HUES6 (cell line): ENCODE results near the gene FLNC.

Experiments used
- H3K27ac ChIP-seq: 2 replicates; pipeline ENCODE4 v1.7.0; 2013; ENCODE audit warnings: low read depth, mild to moderate bottlenecking, low read length, inconsistent platforms
- H3K27me3 ChIP-seq: 2 replicates; pipeline ENCODE4 v1.6.1; 2013; ENCODE audit warnings: low read length; ENCODE audit not compliant: control insufficient read depth, insufficient read depth
- H3K36me3 ChIP-seq: 2 replicates; pipeline ENCODE4 v1.6.1; 2013; ENCODE audit warnings: low read length; ENCODE audit not compliant: control insufficient read depth, insufficient read depth
- H3K4me1 ChIP-seq: 2 replicates; pipeline ENCODE4 v1.6.1; 2013; ENCODE audit warnings: low read length; ENCODE audit not compliant: control insufficient read depth, insufficient read depth
- H3K4me3 ChIP-seq: 2 replicates; pipeline ENCODE4 v1.5.1; 2013; ENCODE audit warnings: low read depth, low read length
- H3K9ac ChIP-seq: one replicate; pipeline ENCODE4 v1.6.1; 2013; ENCODE audit warnings: mild to moderate bottlenecking, low read length
- H3K9me3 ChIP-seq: 2 replicates; pipeline ENCODE4 v1.6.1; 2013; ENCODE audit warnings: low read depth, low read length; ENCODE audit not compliant: control insufficient read depth, insufficient read depth

The FLNC gene

DNA sequence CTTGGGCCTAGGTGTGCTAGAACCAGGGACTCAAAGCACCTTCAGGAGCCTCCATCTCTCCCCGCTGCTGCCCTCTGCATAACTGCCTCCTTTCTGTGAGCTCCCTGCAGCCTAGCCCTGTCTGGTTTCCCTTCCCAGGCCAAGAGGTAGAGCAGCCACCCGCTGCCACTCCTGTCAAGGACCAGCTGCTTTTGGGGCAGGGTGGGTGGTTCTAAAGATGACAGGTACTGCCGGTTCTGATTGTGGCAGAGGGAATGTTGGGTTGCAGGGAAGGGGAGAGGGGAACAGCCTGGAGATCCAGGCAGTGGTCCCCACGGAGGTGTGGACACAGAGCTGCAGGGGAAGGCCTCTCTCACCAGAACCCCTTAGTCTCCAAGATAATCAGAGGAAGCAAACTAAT lies 3.7 kb upstream of the FLNC start:
- H3K36me3 ChIP-seq: no peaks in the 10 kb centered on the region
- no peak overlapping the region for H3K27ac ChIP-seq
- no peak overlapping the region for H3K9ac ChIP-seq
- H3K4me1 ChIP-seq: peaks cover 31% of the 10 kb centered on the region
- no peaks in the 10 kb centered on the region for H3K9me3 ChIP-seq
- no peak overlapping the region for H3K4me3 ChIP-seq
- H3K27me3 ChIP-seq: peaks cover 17% of the 10 kb centered on the region

DNA sequence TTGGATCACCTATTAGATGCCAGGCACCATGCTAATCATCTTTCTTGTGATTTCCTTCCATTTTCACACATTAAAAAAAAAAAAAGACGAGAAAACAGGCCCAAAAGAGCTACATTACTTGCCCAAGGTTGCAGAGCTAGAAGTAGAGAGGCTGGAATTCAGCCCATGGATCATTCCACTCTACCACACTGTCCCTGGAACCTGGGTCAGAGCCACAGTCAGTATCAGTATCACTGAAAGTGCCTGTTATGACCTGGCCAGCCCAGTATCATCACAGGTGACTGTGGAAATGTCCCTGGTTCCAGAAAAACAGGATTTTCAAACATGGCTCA lies 3.3 kb upstream of the FLNC start:
- H3K27me3 ChIP-seq: peaks cover 18% of the 10 kb centered on the region
- H3K4me3 ChIP-seq: no peak overlapping the region
- H3K9me3 ChIP-seq: no peaks in the 10 kb centered on the region
- H3K36me3 ChIP-seq: no peaks in the 10 kb centered on the region
- H3K4me1 ChIP-seq: peaks cover 31% of the 10 kb centered on the region
- no peak overlapping the region for H3K27ac ChIP-seq
- H3K9ac ChIP-seq: no peak overlapping the region

GRCh38 chr7:128827248-128827958 lies 2.8 kb upstream of the FLNC start:
- H3K27ac ChIP-seq: no peak overlapping the region; the same call in 1 of the 2 replicates
- peaks cover 18% of the 10 kb centered on the region for H3K27me3 ChIP-seq
- H3K9ac ChIP-seq: peak overlapping the region; percentile 61
- no peak overlapping the region for H3K4me3 ChIP-seq
- peaks cover 31% of the 10 kb centered on the region for H3K4me1 ChIP-seq
- H3K36me3 ChIP-seq: no peaks in the 10 kb centered on the region
- H3K9me3 ChIP-seq: no peaks in the 10 kb centered on the region

DNA sequence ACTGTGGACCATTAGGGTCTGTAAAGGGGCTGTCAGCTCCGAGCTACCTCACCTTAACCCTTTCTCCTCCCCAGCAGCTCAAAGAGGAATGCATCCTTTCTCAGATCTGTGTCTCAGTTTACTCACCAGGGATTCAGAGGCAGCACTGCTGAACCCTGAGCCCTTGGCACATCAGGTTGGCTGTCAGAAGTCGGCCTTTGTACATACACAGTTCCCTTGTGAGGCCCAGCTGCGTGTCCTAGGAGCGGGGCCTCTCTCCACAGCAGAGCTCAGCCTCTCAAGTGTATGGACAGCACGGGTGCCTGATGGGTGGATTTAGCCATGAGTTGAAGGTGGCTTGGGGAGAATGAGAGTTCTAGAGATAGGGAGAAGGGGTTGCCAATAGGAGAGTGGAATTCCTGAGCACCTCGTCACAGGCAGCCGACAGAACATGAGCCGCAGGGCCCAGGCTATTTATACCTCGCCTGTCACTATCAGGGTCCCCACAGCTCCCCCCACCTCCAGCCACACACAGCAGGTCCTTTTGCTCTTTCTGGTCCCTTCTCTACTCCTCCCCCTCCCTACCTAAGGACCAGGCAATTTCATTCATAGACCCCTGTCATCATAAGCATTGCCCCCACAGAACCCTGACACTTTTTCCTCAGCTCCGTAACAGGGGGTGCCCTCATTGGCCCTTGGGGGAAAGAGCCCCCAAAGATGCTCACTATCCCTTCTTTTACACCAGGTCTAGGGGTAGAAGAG lies 2.1 kb upstream of the FLNC start:
- Histone ChIP-seq H3K27ac (peak overlapping the region; percentile 51; the same call in 1 of the 2 replicates), H3K27me3 (peaks cover 18% of the 10 kb centered on the region), H3K36me3 (no peaks in the 10 kb centered on the region), H3K9ac (peak overlapping the region; percentile 61), H3K4me1 (peaks cover 38% of the 10 kb centered on the region), H3K4me3 (no peak overlapping the region), H3K9me3 (no peaks in the 10 kb centered on the region)

GRCh38 chr7:128829391-128830166 lies 627 bp upstream of the FLNC start:
- Histone ChIP-seq H3K4me1 (peaks cover 47% of the 10 kb centered on the region), H3K27ac (no peak overlapping the region), H3K9me3 (no peaks in the 10 kb centered on the region), H3K27me3 (peaks cover 18% of the 10 kb centered on the region), H3K9ac (peak overlapping the region; percentile 65), H3K4me3 (peak overlapping the region; percentile 56), H3K36me3 (peaks cover under 1% of the 10 kb centered on the region; the same call in 1 of the 2 replicates)

DNA sequence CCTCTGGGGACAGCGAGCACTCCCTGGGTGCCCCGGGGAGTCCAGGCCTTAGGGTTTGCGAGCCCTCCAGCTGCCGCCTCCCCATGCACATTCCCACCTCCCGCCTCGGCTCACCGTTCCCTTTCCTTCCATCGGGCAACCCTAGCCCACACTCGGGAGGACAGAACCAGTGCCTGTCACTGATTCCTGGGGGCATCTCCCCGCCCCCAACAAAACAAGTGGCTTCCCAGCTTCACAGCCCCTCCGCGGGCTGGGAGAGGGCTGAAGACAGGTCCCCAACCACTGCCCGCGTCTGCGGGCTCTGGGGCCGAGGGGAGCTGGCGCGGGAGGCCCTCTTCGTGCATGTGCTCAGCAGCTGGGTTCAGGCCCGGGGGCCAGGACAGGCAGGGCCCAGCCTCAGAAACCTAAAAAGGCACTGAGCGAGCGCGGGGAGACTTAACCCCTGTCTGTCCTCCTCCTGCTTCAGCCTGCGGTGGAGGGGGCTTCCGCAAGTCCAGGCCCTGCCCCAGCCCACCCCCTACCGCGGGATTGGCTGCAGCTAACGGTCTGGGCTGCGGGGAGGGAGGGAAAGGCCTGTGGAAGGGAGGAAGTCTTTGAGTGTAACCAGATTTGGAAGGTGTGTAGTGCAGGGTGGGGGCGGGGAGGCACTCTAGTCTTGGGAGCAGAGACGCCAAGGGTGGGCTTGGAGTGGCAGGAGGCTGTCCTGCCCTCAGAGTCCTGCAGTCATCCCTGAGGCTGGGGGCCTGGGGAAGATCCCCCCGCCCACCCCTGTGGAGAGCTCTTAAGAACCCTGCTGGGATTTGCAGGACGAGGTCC lies 1.2 kb downstream of the FLNC start:
- H3K27ac ChIP-seq: peak overlapping the region; percentile 26; the same call in 1 of the 2 replicates
- H3K4me3 ChIP-seq: peak overlapping the region; percentile 76
- peak overlapping the region; percentile 81 for H3K9ac ChIP-seq

DNA sequence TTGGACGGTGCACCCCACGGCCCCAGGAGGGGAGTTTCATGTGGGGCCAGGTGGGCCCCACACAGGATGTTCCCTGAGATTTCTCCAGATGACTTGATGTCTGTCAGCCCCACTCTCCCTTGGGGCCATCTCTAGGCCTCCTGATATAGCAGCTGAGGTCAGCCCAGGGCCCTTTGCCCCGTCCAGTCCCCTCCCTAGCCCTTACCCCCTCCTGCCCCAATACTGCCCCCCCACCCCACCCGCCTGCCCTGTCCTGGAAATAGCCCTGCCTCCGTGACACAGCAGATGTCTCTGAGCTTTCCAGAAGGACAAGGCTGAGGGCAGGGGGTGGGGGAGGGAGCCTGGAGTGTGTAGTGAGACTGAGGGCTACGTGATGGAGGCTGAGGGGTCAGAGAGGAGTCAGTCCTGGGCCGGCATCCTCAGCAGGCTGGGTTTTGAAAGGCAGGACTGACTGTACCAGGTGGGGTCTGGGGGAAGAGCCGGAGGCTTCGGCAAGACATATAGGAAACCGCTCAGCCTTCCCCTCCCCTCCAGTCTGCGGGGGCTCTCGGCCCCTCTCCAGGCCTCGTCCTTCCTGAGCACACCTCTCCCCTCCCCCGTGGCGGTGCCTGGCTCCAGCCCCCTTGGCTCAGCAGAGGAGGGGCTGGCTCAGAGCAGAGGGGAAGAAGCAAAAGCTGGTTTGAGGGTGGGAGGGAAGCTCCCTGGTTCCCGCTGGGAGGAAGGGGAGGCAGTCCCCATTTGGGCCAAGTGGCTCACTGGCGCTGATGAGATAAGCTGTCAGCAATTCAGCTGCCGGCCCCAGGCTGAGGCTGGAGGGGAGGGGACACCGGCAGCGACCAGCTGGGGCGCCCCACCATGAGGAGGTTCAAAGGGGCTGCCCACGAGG lies 2.0 kb downstream of the FLNC start:
- H3K4me1 ChIP-seq: peaks cover 42% of the 10 kb centered on the region

More for the DNA sequence above, 1.2 kb downstream of the FLNC start:
- peaks cover 47% of the 10 kb centered on the region for H3K4me1 ChIP-seq
- peaks cover 18% of the 10 kb centered on the region for H3K27me3 ChIP-seq
- H3K36me3 ChIP-seq: peaks cover 16% of the 10 kb centered on the region; the same call in 1 of the 2 replicates
- H3K9me3 ChIP-seq: no peaks in the 10 kb centered on the region

DNA sequence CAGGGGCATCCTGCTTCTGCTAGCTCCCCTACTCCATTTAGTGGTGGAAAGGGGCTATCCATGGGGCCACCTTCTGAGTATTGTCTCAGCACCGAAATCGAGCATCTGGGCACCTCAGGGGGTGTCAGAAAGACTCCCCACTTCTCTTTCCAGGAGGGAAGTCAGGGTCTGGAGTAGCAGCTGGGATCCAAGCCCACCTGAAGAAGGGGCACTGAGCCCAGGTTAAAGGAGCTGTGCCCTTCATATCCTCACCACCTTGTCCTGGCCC lies 2.6 kb downstream of the FLNC start:
- Histone ChIP-seq H3K27ac (no peak overlapping the region; the same call in 1 of the 2 replicates), H3K9ac (peak overlapping the region; percentile 62), H3K4me3 (peak overlapping the region; percentile 76)

More for the DNA sequence above, 2.0 kb downstream of the FLNC start:
- Histone ChIP-seq H3K27ac (peak overlapping the region; percentile 19; the same call in 1 of the 2 replicates), H3K9me3 (no peaks in the 10 kb centered on the region), H3K9ac (peak overlapping the region; percentile 81), H3K4me3 (peak overlapping the region; percentile 76), H3K36me3 (peaks cover 23% of the 10 kb centered on the region; the same call in 1 of the 2 replicates), H3K27me3 (peaks cover 18% of the 10 kb centered on the region)

DNA sequence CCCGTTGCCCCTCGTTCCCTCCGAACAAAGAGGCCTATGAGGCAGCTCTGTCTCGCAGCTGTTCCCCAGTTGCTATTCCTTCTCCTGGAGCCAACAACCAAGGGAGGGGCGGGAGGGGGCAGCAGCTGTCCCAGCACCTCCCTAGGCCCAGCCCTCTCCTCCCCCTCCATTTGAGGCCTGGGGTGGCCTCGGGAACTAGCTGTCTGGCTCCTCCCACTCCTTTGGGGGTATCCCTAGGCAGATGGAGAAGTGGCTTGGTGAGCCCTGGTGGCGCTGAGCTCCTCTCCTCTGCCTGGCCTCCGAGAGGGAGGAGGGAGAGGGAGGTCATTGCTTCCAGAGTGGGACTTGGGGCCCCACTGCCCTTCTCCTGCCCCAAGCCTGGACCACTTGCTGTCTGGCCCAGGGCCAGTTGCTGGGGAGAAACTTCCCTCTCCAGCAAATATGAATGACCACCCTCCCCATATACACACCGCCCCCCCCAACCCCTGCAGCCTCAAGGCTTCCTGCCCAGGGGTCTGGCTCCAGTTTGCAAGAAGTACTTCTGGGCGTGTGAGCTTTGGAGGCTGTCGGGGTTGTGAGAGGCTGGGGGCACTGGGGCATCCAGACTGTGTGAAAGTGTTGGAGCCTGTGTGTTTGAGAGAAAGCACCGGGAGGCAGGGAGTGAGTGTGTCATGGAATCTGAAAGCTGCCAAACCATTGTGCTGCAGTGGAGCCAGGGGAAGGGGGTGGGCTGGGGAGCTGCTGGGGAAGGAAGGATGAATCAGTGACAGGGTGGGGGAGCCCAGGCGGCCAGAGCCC lies 3.1 kb downstream of the FLNC start:
- Histone ChIP-seq H3K36me3 (peaks cover 34% of the 10 kb centered on the region; the same call in 1 of the 2 replicates), H3K9ac (peak overlapping the region; percentile 62), H3K9me3 (no peaks in the 10 kb centered on the region), H3K4me3 (peak overlapping the region; percentile 76; the same call in 1 of the 2 replicates), H3K27ac (no peak overlapping the region), H3K27me3 (peaks cover 18% of the 10 kb centered on the region), H3K4me1 (peaks cover 31% of the 10 kb centered on the region)

More for the DNA sequence above, 2.6 kb downstream of the FLNC start:
- H3K27me3 ChIP-seq: peaks cover 18% of the 10 kb centered on the region
- H3K4me1 ChIP-seq: peaks cover 36% of the 10 kb centered on the region
- peaks cover 29% of the 10 kb centered on the region; the same call in 1 of the 2 replicates for H3K36me3 ChIP-seq
- no peaks in the 10 kb centered on the region for H3K9me3 ChIP-seq
